ENCODE data around the gene SOWAHA. TPM values are rescaled to one million over a fixed set of nuclear protein-coding genes. Genes with fewer than 3 reads are reported as not detected.

SOWAHA gene
- total RNA-seq, 1 experiment from 2014 or later = 0.39 TPM

- no peak overlapping the region for H3K4me3 ChIP-seq (replicated peaks in 1 of 2; ENCODE audit: low read depth in 1 of 2, low read length in 2 of 2)
- no peaks in the 10 kb centered on the region for H3K27me3 ChIP-seq (ENCODE audit: insufficient read depth, low read length)
- H3K4me2 ChIP-seq (ENCODE audit: low read length) = no peak overlapping the region
- H3K27ac ChIP-seq (ENCODE audit: low read depth, low read length) = no peak overlapping the region
- H3K4me1 ChIP-seq (ENCODE audit: control insufficient read depth in 1 of 2, insufficient read depth in 2 of 2, low read length in 2 of 2) = peaks cover 0 to 17% of the 10 kb centered on the region in 2 experiments
- H4K20me1 ChIP-seq (ENCODE audit: insufficient read depth) = no peaks in the 10 kb centered on the region
- H3K79me2 ChIP-seq (ENCODE audit: insufficient read depth, low read length) = peaks cover 3% of the 10 kb centered on the region; the same call in 1 of the 2 replicates
- H3K9me3 ChIP-seq (ENCODE audit: control insufficient read depth in 1 of 2, insufficient read depth in 1 of 2, low read depth in 1 of 2, low read length in 2 of 2) = no peaks in the 10 kb centered on the region
- ATAC-seq (no peak), DNase-seq (ENCODE audit: low read depth, low spot score) (no peak)
- no peak overlapping the region for H3K9ac ChIP-seq (ENCODE audit: low read length)
- H3K36me3 ChIP-seq (ENCODE audit: control insufficient read depth in 1 of 2, insufficient read depth in 2 of 2, low read length in 2 of 2) = no peaks in the 10 kb centered on the region
- TF ChIP-seq SIN3A (IDR thresholded peaks at IDR 0.05; ENCODE audit: low read depth) = no peak
- no peak for TF ChIP-seq CEBPB (IDR thresholded peaks at IDR 0.05; ENCODE audit: low read depth)
- TF ChIP-seq MAX (IDR thresholded peaks at IDR 0.05) = no peak
- TF ChIP-seq EZH2phosphoT487 (IDR thresholded peaks at IDR 0.05; ENCODE audit: borderline replicate concordance) = no peak
- BruUV-seq (replicated peaks) = no TSS peak
- RAD21 ChIA-PET (ENCODE audit: low non-redundant PET in 1 of 2, low total read pairs in 2 of 2, uncharacterized antibody in 2 of 2, unreplicated experiment in 2 of 2) = no interaction called here
- CTCF ChIA-PET = no interaction called here
- H3K9me2 ChIP-seq (ENCODE audit: insufficient read depth) = no peaks in the 10 kb centered on the region
- POLR2A ChIA-PET = no interaction called here
- intact Hi-C loops (cut with micrococcal nuclease) = no loop called here
- H2AFZ ChIP-seq (ENCODE audit: low read depth, low read length, poor library complexity, severe bottlenecking) = peak overlapping the region; percentile 48
Observed at GRCh38 chr5:132781029-132781428, 32.1 kb upstream of the SOWAHA start.

GRCh38 chr5:132782101-132782500 is 31.0 kb upstream of the SOWAHA start:
- no peak overlapping the region for H3K4me3 ChIP-seq (replicated peaks in 1 of 2; ENCODE audit: low read depth in 1 of 2, low read length in 2 of 2)
- no peak for TF ChIP-seq ZNF274 (IDR thresholded peaks at IDR 0.05; ENCODE audit: low read depth, low read length)
- TF ChIP-seq FOSL1 (IDR thresholded peaks at IDR 0.05; ENCODE audit: low read depth) = peak; percentile 41; the same call in 1 of the 2 replicates
- ChIA-PET POLR2A (no interaction called here), RAD21 (ENCODE audit: low non-redundant PET in 1 of 2, low total read pairs in 2 of 2, uncharacterized antibody in 2 of 2, unreplicated experiment in 2 of 2) (no interaction called here), CTCF (interaction anchor here (1.0 kb wide), 1 partner anchor 38 kb away, joined by 4 read pairs; no protein-coding TSS in a partner anchor)
- intact Hi-C loops (cut with micrococcal nuclease) = no loop called here
- peak overlapping the region; percentile 53 for H3K4me2 ChIP-seq (ENCODE audit: low read length)
- no peaks in the 10 kb centered on the region for H3K9me3 ChIP-seq (ENCODE audit: control insufficient read depth in 1 of 2, insufficient read depth in 1 of 2, low read depth in 1 of 2, low read length in 2 of 2)
- H4K20me1 ChIP-seq (ENCODE audit: insufficient read depth) = no peaks in the 10 kb centered on the region
- H3K9me2 ChIP-seq (ENCODE audit: insufficient read depth) = no peaks in the 10 kb centered on the region
- H3K79me2 ChIP-seq (ENCODE audit: insufficient read depth, low read length) = no peaks in the 10 kb centered on the region
- DNase-seq (ENCODE audit: low read depth, low spot score) = no peak
- H2AFZ ChIP-seq (ENCODE audit: low read depth, low read length, poor library complexity, severe bottlenecking) = peak overlapping the region; percentile 97
- H3K9ac ChIP-seq (ENCODE audit: low read length) = peak overlapping the region; percentile 28; the same call in 1 of the 2 replicates
- H3K4me1 ChIP-seq (ENCODE audit: control insufficient read depth in 1 of 2, insufficient read depth in 2 of 2, low read length in 2 of 2) = peaks cover 0 to 15% of the 10 kb centered on the region in 2 experiments; a peak in 3 of 4 replicates
- no peak overlapping the region for H3K27ac ChIP-seq (ENCODE audit: low read depth, low read length)
- H3K27me3 ChIP-seq (ENCODE audit: insufficient read depth, low read length) = no peaks in the 10 kb centered on the region
- BruUV-seq (replicated peaks) = no TSS peak
- no peaks in the 10 kb centered on the region for H3K36me3 ChIP-seq (ENCODE audit: control insufficient read depth in 1 of 2, insufficient read depth in 2 of 2, low read length in 2 of 2)
- ATAC-seq = no peak

All from HCT116 (cell line).